H1 (cell line): ENCODE results near the gene VSTM2B.

Experiments used
- BRCA1 ChIP-seq: IDR thresholded peaks from 2 replicates; pipeline ENCODE4 v1.6.1; 2012; ENCODE audit warnings: low read depth, low read length, improper control_type of control experiment
- EGR1 ChIP-seq: IDR thresholded peaks from 2 replicates; pipeline ENCODE4 v1.6.1; 2011; ENCODE audit warnings: low read depth, low read length, borderline replicate concordance
- EP300 ChIP-seq, 2 experiments: IDR thresholded peaks; 1 replicate in 1 of 2; 2 replicates in 1 of 2; pipeline ENCODE4 v1.6.1; 2011 to 2012; ENCODE audit warnings: low read depth in 2 of 2, low read length in 2 of 2, mild to moderate bottlenecking in 2 of 2, borderline replicate concordance in 1 of 2, inconsistent platforms in 1 of 2, moderate library complexity in 1 of 2
- HDAC2 ChIP-seq, 2 experiments: fragments of 300-600 bp in 1 of 2; sonication (generic) in 1 of 2; IDR thresholded peaks; 2 replicates each; pipeline ENCODE4 v1.6.1; 2011 to 2012; ENCODE audit warnings: low read depth in 2 of 2, low read length in 2 of 2, mild to moderate bottlenecking in 2 of 2, moderate library complexity in 2 of 2, borderline replicate concordance in 1 of 2, inconsistent platforms in 1 of 2
- POLR2A ChIP-seq, 2 experiments: IDR thresholded peaks; 1 replicate in 1 of 2; 2 replicates in 1 of 2; pipeline ENCODE4 v1.6.1; 2011; ENCODE audit warnings: low read depth in 2 of 2, low read length in 2 of 2, mild to moderate bottlenecking in 2 of 2; ENCODE audit errors: control extremely low read depth in 1 of 2
- POLR2AphosphoS5 ChIP-seq: IDR thresholded peaks from 2 replicates; pipeline ENCODE4 v1.6.1; 2011; ENCODE audit warnings: low read depth, low read length
- RFX5 ChIP-seq: IDR thresholded peaks from 2 replicates; pipeline ENCODE4 v1.6.1; 2011; ENCODE audit warnings: low read depth, low read length, improper control_type of control experiment, borderline replicate concordance
- SIN3A ChIP-seq, 2 experiments: IDR thresholded peaks in 1 of 2; conservative IDR thresholded peaks in 1 of 2; 2 replicates each; pipeline ENCODE4 v1.6.1; 2011 to 2012; ENCODE audit warnings: low read length in 2 of 2, improper control_type of control experiment in 1 of 2, low read depth in 1 of 2, mild to moderate bottlenecking in 1 of 2
- SP2 ChIP-seq: IDR thresholded peaks from 2 replicates; pipeline ENCODE4 v1.6.1; 2012; ENCODE audit warnings: mild to moderate bottlenecking, low read length, inconsistent platforms
- TAF1 ChIP-seq: IDR thresholded peaks from 2 replicates; pipeline ENCODE4 v1.6.1; 2011; ENCODE audit warnings: mild to moderate bottlenecking, low read depth, low read length
- TF ChIP-seq, protein P1 (sequence below), 3 experiments: IDR thresholded peaks; 1 replicate in 2 of 3; 2 replicates in 1 of 3; pipeline versions ENCODE4 v1.5.1 to v1.6.1; 2011; ENCODE audit warnings: low read length in 3 of 3, mild to moderate bottlenecking in 3 of 3, inconsistent platforms in 2 of 3, low read depth in 1 of 3, moderate library complexity in 1 of 3; ENCODE audit not compliant: insufficient read depth in 1 of 3; ENCODE audit errors: control extremely low read depth in 1 of 3
- TF ChIP-seq, protein P2 (sequence below): IDR thresholded peaks from 2 replicates; pipeline ENCODE4 v1.6.1; 2012; ENCODE audit warnings: low read length, inconsistent platforms

DNA sequence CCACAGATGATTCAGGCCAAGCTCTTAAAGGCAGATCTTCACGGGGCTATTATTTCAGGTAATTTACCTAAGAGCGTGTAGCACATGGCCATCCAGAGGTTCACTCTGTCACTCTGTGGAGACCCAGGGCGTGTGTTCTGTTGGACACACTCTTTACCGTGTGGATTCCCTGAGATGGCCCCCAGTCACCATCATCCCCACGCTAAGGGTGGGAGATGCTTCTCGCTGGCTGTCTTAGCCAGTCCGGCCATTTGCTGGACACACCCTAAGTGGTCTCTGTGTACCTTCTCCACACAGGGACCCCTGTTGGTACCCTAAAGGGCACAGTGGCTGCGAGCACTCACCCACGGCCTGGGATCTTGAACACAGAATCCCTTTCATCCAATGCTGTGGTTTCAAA, 86.3 kb downstream of the VSTM2B start:
- TF ChIP-seq, protein P1, sequence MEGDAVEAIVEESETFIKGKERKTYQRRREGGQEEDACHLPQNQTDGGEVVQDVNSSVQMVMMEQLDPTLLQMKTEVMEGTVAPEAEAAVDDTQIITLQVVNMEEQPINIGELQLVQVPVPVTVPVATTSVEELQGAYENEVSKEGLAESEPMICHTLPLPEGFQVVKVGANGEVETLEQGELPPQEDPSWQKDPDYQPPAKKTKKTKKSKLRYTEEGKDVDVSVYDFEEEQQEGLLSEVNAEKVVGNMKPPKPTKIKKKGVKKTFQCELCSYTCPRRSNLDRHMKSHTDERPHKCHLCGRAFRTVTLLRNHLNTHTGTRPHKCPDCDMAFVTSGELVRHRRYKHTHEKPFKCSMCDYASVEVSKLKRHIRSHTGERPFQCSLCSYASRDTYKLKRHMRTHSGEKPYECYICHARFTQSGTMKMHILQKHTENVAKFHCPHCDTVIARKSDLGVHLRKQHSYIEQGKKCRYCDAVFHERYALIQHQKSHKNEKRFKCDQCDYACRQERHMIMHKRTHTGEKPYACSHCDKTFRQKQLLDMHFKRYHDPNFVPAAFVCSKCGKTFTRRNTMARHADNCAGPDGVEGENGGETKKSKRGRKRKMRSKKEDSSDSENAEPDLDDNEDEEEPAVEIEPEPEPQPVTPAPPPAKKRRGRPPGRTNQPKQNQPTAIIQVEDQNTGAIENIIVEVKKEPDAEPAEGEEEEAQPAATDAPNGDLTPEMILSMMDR (IDR thresholded peaks at IDR 0.05; ENCODE audit: control extremely low read depth in 1 of 3, insufficient read depth in 1 of 3, low read depth in 1 of 3, low read length in 3 of 3), result no peak
- TF ChIP-seq EP300 (IDR thresholded peaks at IDR 0.05; ENCODE audit: borderline replicate concordance in 1 of 2, low read depth in 2 of 2, low read length in 2 of 2) (no peak), RFX5 (no peak), EGR1 (no peak), HDAC2 (IDR thresholded peaks at IDR 0.05; ENCODE audit: borderline replicate concordance in 1 of 2, low read depth in 2 of 2, low read length in 2 of 2) (no peak), SIN3A (conservative IDR thresholded peaks at IDR 0.05 in 1 of 2, IDR thresholded peaks at IDR 0.05 in 1 of 2; ENCODE audit: low read depth in 1 of 2, low read length in 2 of 2) (no peak), TAF1 (no peak), POLR2AphosphoS5 (no peak), SP2 (no peak), POLR2A (IDR thresholded peaks at IDR 0.05; ENCODE audit: control extremely low read depth in 1 of 2, low read depth in 2 of 2, low read length in 2 of 2) (no peak), BRCA1 (no peak)
- TF ChIP-seq, protein P2, sequence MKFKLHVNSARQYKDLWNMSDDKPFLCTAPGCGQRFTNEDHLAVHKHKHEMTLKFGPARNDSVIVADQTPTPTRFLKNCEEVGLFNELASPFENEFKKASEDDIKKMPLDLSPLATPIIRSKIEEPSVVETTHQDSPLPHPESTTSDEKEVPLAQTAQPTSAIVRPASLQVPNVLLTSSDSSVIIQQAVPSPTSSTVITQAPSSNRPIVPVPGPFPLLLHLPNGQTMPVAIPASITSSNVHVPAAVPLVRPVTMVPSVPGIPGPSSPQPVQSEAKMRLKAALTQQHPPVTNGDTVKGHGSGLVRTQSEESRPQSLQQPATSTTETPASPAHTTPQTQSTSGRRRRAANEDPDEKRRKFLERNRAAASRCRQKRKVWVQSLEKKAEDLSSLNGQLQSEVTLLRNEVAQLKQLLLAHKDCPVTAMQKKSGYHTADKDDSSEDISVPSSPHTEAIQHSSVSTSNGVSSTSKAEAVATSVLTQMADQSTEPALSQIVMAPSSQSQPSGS, result no peak
